ENCODE measurements around the gene LAMA3.

The LAMA3 gene

DNA sequence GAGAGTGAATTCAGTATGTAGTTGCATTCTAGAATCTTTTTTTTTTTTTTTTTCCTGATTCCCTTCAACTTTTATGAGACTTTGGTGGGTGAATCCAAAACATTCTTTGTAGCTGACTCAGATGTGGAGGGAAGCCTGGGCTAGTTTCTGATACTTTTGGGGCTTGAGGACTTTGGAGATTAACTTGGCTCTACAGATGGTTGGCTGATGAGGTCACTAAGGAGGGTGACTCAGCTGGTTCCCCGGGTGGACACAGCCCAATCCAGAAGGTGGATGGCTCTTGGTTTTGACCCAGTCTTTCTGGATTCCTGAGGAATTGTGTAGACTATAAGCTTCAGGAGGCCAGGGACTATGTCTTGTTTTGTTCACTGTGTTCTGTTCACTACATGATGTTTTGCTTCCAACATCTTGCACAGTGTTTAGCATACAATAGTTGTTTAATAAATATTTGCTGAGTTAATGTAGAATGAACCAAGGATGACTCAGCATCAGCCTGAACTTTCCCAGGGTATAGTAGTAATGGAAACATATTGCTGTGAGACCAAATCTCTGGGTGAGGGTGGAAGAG is 30.5 kb downstream of the LAMA3 start:
- H2AFZ ChIP-seq (ENCODE audit: low read depth, low read length): no peak overlapping the region
- no peaks in the 10 kb centered on the region for H3K79me2 ChIP-seq (ENCODE audit: insufficient read depth, low read length)
- H3K4me2 ChIP-seq (ENCODE audit: insufficient read depth, low read length): no peak overlapping the region
- DNase-seq: no peak
- no peaks in the 10 kb centered on the region for H3K9me3 ChIP-seq (ENCODE audit: insufficient read depth, low read length, severe bottlenecking)
- H3K27ac ChIP-seq (ENCODE audit: low read length): no peak overlapping the region
- no peak for TF ChIP-seq EZH2 (IDR thresholded peaks at IDR 0.05; ENCODE audit: borderline replicate concordance, low read depth, low read length, severe bottlenecking)
- TF ChIP-seq, protein P1, sequence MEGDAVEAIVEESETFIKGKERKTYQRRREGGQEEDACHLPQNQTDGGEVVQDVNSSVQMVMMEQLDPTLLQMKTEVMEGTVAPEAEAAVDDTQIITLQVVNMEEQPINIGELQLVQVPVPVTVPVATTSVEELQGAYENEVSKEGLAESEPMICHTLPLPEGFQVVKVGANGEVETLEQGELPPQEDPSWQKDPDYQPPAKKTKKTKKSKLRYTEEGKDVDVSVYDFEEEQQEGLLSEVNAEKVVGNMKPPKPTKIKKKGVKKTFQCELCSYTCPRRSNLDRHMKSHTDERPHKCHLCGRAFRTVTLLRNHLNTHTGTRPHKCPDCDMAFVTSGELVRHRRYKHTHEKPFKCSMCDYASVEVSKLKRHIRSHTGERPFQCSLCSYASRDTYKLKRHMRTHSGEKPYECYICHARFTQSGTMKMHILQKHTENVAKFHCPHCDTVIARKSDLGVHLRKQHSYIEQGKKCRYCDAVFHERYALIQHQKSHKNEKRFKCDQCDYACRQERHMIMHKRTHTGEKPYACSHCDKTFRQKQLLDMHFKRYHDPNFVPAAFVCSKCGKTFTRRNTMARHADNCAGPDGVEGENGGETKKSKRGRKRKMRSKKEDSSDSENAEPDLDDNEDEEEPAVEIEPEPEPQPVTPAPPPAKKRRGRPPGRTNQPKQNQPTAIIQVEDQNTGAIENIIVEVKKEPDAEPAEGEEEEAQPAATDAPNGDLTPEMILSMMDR (IDR thresholded peaks at IDR 0.05; ENCODE audit: borderline replicate concordance, extremely low read depth, low read length, poor library complexity, severe bottlenecking): no peak
- H3K36me3 ChIP-seq (ENCODE audit: insufficient read depth, low read length): no peaks in the 10 kb centered on the region
- no peaks in the 10 kb centered on the region for H4K20me1 ChIP-seq (ENCODE audit: insufficient read depth, low read length)
- ATAC-seq (ENCODE audit: insufficient read depth, low read depth): no peak
- H3K9ac ChIP-seq (ENCODE audit: low read depth, low read length): no peak overlapping the region
- H3K27me3 ChIP-seq (ENCODE audit: insufficient read depth, low read length, poor library complexity): peaks cover 9% of the 10 kb centered on the region
- no peaks in the 10 kb centered on the region for H3K4me1 ChIP-seq (ENCODE audit: insufficient read depth, low read length)
- no peak overlapping the region for H3K4me3 ChIP-seq (ENCODE audit: low read depth in 1 of 2, low read length in 2 of 2)

DNA sequence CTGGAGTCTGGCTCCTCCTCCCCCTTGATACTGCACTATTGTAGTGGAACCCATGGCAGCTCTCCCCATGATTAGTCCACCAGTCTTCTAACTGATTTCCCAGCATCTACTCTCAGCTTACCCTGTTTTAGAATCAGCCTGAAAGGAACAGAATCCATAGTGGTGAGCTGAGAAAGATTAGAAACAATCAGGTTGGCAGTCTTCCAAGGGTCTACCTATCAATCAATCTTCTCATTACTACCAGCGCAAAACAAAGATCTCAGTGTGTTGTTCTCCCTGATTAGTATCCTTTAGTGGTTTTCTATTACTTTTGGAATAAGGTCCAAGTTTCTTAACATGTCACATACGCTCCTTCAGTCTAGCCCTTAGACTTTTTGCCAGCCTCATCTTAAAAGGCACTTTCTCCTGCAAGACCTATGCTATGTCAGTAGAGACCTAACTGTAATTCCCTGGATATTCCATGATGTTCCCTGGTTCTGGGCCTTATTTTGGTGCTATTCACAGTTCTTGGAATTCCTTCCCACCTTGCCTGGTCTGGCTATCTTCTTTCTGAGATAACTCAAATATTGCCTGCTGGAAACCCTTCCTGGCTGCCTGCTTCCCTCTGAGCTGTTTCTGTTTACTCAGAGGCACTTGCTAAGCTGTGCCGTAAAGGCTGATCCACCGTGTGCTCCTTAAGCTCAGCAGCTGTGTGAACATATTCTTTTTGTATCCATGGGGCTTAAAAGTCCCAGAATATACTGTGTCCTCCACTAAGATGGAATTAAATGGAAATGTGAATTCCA is 32.6 kb downstream of the LAMA3 start:
- no peak overlapping the region for H2AFZ ChIP-seq (ENCODE audit: low read depth, low read length)

DNA sequence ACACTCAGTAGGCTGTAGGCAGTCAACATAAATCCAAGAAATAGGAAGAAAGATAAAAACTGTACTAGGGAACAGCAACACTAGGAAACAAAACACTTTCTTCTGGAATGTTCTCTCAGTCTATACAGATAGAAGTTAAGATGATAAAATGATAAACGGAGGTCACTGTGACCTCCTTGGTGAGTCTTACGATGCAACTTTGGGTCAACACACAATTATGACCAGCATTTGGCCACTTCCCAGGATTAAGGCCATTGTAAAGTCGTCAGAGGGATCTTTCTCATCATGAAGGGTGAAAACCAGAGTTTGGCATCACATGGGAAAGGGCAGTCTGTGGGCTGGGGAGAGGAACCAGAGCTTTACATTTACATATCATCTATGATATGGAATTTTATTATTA is 33.4 kb downstream of the LAMA3 start:
- H3K4me1 ChIP-seq (ENCODE audit: insufficient read depth, low read length): no peaks in the 10 kb centered on the region
- no peak for TF ChIP-seq EZH2 (IDR thresholded peaks at IDR 0.05; ENCODE audit: borderline replicate concordance, low read depth, low read length, severe bottlenecking)
- TF ChIP-seq, protein P1 (IDR thresholded peaks at IDR 0.05; ENCODE audit: borderline replicate concordance, extremely low read depth, low read length, poor library complexity, severe bottlenecking): no peak
- H3K9ac ChIP-seq (ENCODE audit: low read depth, low read length): no peak overlapping the region
- H3K27me3 ChIP-seq (ENCODE audit: insufficient read depth, low read length, poor library complexity): peaks cover 9% of the 10 kb centered on the region
- no peaks in the 10 kb centered on the region; the same call in 1 of the 2 replicates for H4K20me1 ChIP-seq (ENCODE audit: insufficient read depth, low read length)
- no peak for DNase-seq
- no peak overlapping the region for H2AFZ ChIP-seq (ENCODE audit: low read depth, low read length)
- H3K9me3 ChIP-seq (ENCODE audit: insufficient read depth, low read length, severe bottlenecking): no peaks in the 10 kb centered on the region
- no peak overlapping the region for H3K4me2 ChIP-seq (ENCODE audit: insufficient read depth, low read length)
- no peaks in the 10 kb centered on the region for H3K36me3 ChIP-seq (ENCODE audit: insufficient read depth, low read length)
- H3K79me2 ChIP-seq (ENCODE audit: insufficient read depth, low read length): no peaks in the 10 kb centered on the region
- H3K27ac ChIP-seq (ENCODE audit: low read length): no peak overlapping the region
- ATAC-seq (ENCODE audit: insufficient read depth, low read depth): no peak
- H3K4me3 ChIP-seq (ENCODE audit: low read depth in 1 of 2, low read length in 2 of 2): no peak overlapping the region

More for the DNA sequence above, 32.6 kb downstream of the LAMA3 start:
- TF ChIP-seq EZH2 (IDR thresholded peaks at IDR 0.05; ENCODE audit: borderline replicate concordance, low read depth, low read length, severe bottlenecking): no peak
- no peak overlapping the region for H3K4me3 ChIP-seq (ENCODE audit: low read depth in 1 of 2, low read length in 2 of 2)
- H3K9ac ChIP-seq (ENCODE audit: low read depth, low read length): no peak overlapping the region
- peaks cover 9% of the 10 kb centered on the region for H3K27me3 ChIP-seq (ENCODE audit: insufficient read depth, low read length, poor library complexity)
- no peak for ATAC-seq (ENCODE audit: insufficient read depth, low read depth)
- no peak overlapping the region for H3K27ac ChIP-seq (ENCODE audit: low read length)
- DNase-seq: no peak
- no peak overlapping the region for H3K4me2 ChIP-seq (ENCODE audit: insufficient read depth, low read length)
- H3K36me3 ChIP-seq (ENCODE audit: insufficient read depth, low read length): no peaks in the 10 kb centered on the region
- H4K20me1 ChIP-seq (ENCODE audit: insufficient read depth, low read length): no peaks in the 10 kb centered on the region; the same call in 1 of the 2 replicates
- no peaks in the 10 kb centered on the region for H3K9me3 ChIP-seq (ENCODE audit: insufficient read depth, low read length, severe bottlenecking)
- no peaks in the 10 kb centered on the region for H3K79me2 ChIP-seq (ENCODE audit: insufficient read depth, low read length)
- H3K4me1 ChIP-seq (ENCODE audit: insufficient read depth, low read length): no peaks in the 10 kb centered on the region

DNA sequence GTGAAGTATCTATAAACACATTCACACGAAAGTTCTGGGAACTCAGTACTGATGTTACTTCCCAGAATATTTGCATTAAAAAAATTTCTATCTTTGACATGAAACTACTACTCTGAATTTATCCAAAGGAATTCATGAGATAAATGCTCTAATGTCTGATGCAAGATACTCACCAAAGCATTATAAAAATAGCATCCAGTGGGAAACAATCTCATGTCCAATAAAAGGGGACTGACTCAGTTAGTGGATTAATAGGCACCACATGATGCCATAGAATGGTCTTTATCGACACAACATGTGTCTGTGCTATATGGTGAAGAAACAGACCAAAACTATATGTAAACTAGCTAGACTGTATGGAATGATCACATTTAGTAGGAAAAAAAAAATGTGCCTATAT is 33.9 kb downstream of the LAMA3 start:
- Histone ChIP-seq H2AFZ (ENCODE audit: low read depth, low read length) (no peak overlapping the region), H3K27me3 (ENCODE audit: insufficient read depth, low read length, poor library complexity) (peaks cover 9% of the 10 kb centered on the region), H3K4me2 (ENCODE audit: insufficient read depth, low read length) (no peak overlapping the region), H3K9ac (ENCODE audit: low read depth, low read length) (no peak overlapping the region), H3K36me3 (ENCODE audit: insufficient read depth, low read length) (no peaks in the 10 kb centered on the region), H3K4me1 (ENCODE audit: insufficient read depth, low read length) (no peaks in the 10 kb centered on the region), H3K27ac (ENCODE audit: low read length) (no peak overlapping the region), H4K20me1 (ENCODE audit: insufficient read depth, low read length) (no peaks in the 10 kb centered on the region; the same call in 1 of the 2 replicates), H3K4me3 (ENCODE audit: low read depth in 1 of 2, low read length in 2 of 2) (no peak overlapping the region), H3K79me2 (ENCODE audit: insufficient read depth, low read length) (no peaks in the 10 kb centered on the region), H3K9me3 (ENCODE audit: insufficient read depth, low read length, severe bottlenecking) (no peaks in the 10 kb centered on the region)
- DNase-seq (no peak), ATAC-seq (ENCODE audit: insufficient read depth, low read depth) (no peak)
- TF ChIP-seq, protein P1 (IDR thresholded peaks at IDR 0.05; ENCODE audit: borderline replicate concordance, extremely low read depth, low read length, poor library complexity, severe bottlenecking): no peak
- TF ChIP-seq EZH2 (IDR thresholded peaks at IDR 0.05; ENCODE audit: borderline replicate concordance, low read depth, low read length, severe bottlenecking): no peak

Measured in DND-41 (cell line).